ENCODE data around the gene TAL1.

The TAL1 gene

DNA sequence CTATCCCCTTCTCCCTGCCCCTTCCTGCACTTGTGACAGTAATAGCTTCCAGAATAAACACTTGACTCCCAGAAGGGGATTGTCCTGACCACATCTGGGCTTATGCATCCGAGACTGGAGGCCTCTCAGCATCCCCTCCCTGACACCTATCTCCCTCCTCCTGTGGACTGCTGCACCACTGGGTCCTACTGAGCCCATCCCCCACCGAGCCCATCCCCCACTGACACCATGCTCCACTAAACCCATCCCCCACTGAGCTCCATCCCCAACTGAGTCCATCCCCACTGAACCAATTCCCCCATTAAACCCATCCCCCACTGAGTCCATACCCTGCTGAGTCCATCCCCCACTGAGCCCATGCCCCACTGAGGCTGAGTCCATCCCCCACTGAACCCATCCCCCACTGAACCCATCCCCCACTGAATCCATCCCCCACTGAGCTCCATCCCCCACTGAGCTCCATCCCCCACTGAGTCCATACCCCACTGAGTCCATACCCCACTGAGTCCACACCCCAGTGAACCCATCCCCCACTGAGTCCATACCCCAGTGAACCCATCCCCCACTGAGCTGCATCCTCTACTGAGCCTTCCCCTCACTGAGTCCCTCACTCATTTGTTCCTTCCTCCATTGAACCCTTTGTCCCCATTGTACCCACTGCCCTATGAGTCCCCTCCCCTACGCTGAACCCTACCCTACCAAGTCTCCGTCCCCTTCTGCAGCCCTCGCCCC lies 47.8 kb downstream of the TAL1 start:
- Mint-ChIP-seq H3K27ac (no peak overlapping the region), H3K4me3 (no peak overlapping the region), H3K27me3 (peaks cover 39% of the 10 kb centered on the region), H3K9me3 (no peaks in the 10 kb centered on the region), H3K4me1 (ENCODE audit: low read depth) (peaks cover 6% of the 10 kb centered on the region), H3K36me3 (ENCODE audit: low read depth) (no peaks in the 10 kb centered on the region)
- intact Hi-C loops (cut with micrococcal nuclease) = no loop called here

DNA sequence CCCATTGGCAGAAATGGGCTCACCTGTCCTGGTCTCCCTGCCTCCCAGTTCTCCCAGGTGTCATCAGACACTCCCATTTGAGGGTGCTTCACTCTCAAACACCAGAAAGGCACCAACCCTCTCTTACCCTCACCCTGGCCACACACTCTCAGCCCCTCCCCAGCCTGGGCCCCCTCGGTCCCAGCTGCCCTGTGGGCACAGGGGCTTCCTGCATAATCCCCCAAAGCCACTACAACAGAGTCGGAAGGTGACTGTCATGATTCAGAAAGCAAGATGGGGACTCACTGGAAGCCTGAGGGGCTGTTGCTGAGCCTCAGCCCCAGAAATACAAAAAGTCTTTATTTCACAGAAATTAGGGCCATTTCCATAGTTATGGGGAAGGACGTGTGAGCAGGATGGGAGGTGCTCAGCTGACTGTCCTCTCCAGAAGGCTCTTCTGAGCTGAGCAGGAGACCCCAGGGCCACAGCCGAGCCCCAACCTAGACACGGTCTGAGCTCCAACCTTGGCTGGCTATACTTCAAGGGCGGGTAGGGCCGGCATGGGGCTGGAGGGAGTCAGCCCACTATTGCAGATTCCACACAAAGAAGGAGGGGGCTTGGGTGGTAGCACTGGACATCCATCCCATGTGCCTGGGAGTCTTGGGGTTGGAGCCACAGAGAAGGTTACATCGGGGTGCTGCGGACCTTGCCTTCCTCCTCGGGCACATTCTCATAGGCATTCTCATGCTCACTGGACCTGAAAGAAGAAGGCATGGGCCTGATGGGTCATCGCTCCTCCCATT lies 48.5 kb downstream of the TAL1 start:
- Mint-ChIP-seq H3K4me3 (no peak overlapping the region), H3K27ac (no peak overlapping the region), H3K9me3 (no peaks in the 10 kb centered on the region), H3K36me3 (ENCODE audit: low read depth) (no peaks in the 10 kb centered on the region), H3K27me3 (peaks cover 41% of the 10 kb centered on the region), H3K4me1 (ENCODE audit: low read depth) (peaks cover 12% of the 10 kb centered on the region)
- intact Hi-C loops (cut with micrococcal nuclease) = no loop called here

DNA sequence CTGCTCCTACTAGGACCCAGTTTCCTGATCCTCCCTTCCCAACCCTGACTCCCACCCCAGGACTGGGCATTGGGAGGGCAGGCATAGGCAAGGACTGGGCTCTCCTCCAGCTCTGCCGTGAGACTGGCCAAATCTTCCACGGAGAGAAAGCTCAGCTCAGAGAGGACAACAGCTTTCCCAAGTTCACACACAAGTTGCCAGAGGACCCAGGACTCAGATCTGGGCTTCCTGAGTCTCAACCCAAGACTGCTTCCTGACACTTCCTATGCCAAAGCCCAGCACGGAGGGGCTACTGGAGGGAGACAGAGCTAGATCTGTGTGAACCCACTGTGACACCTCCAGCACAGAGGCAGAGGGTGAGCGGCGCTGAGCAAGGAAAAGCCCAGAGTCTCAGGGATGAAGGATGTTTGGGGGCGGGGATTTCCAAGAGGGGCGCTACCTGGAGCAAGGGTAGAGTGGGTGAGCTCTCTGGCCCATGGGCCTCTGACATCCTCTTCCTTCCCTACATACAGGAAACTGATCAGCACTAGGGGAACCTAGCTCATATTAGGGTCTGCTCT lies 49.3 kb downstream of the TAL1 start:
- Mint-ChIP-seq H3K4me3 (no peak overlapping the region), H3K36me3 (ENCODE audit: low read depth) (no peaks in the 10 kb centered on the region), H3K27me3 (peaks cover 41% of the 10 kb centered on the region), H3K9me3 (no peaks in the 10 kb centered on the region), H3K4me1 (ENCODE audit: low read depth) (peaks cover 12% of the 10 kb centered on the region), H3K27ac (no peak overlapping the region)
- intact Hi-C loops (cut with micrococcal nuclease) = no loop called here

DNA sequence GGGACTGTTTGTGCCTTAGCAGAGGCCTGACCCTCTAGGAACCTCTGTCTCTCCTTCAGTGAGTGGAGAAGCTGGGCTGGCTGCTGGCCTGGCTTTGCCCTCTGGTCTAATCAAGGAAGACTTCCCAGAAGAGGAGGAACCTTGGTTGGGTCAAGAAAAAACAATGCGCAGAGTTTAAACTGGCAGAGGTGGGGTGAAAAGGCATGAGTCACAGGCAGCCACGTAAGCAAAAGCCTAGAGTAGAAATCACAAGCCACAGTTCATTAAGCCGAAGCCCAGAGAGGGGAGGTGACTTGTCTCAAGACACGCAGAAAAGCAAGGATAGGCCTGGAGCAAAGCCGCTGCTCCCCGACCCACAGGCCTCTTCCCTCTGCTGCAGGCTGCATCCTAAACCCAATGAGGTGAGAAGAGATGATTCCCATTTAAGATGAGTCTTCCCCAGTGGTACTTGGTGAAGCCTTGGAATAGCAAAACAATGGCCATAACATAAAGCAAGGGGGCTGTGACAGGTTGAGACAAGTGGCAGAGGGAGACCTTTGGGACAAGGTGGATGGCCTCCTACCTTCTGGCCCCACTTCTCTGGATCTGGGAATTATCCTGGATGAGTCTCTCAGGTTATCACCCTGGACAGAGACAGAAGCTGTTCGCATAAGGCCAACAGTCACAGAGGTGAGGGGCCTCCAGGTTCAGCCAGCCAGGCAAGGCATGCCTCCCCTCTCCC lies 49.9 kb downstream of the TAL1 start:
- peaks cover 41% of the 10 kb centered on the region for H3K27me3 Mint-ChIP-seq
- H3K9me3 Mint-ChIP-seq = no peaks in the 10 kb centered on the region
- H3K27ac Mint-ChIP-seq = no peak overlapping the region

DNA sequence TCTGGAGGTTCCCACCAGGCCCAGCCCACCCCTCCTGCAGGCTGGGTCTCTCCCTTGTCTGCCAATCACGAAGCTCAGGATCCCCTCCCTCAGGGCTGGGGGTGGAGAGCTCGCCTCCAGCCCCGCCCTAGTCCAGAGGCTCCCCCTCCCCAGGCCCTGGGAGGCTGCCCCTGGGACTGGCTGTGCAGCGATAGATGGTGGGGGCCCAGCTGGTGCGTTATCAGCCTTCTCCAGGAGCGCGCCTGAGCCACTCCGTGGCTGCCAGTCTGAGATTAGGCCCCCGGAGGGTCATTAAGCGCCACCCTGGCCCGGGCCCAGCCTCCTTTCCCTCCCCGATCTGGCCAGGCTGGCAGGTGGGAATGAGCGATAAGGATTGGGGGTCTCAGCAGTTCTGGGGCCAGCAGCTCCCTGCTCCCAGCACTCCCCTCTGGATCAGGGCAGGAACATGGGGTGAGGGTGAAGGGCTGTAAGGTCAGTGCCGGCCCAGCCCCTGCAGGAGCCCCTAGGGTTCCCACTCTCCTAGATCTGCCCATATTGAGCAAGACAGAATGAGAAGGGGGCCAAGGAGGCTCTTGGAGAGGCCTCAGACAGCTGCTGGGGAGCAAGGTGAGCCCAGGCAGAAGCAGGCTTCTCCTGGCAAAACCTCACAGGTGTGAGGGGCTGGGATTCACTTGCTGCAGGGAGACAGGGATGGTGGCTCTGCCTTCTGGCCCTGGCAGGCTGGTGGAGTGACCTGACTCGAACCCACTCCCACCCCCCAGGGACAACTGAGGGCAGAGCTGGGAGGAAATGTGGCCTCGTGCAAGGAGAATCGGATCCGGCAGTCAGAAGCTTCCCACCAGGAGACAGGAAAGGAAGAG lies 50.7 kb downstream of the TAL1 start:
- peaks cover 12% of the 10 kb centered on the region for H3K4me1 Mint-ChIP-seq (ENCODE audit: low read depth)
- no peaks in the 10 kb centered on the region for H3K9me3 Mint-ChIP-seq
- no peak overlapping the region for H3K4me3 Mint-ChIP-seq
- H3K36me3 Mint-ChIP-seq (ENCODE audit: low read depth) = no peaks in the 10 kb centered on the region
- H3K27me3 Mint-ChIP-seq = peaks cover 41% of the 10 kb centered on the region
- no peak overlapping the region for H3K27ac Mint-ChIP-seq
- intact Hi-C loops (cut with micrococcal nuclease) = no loop called here

More for the DNA sequence above, 49.9 kb downstream of the TAL1 start:
- H3K4me3 Mint-ChIP-seq = no peak overlapping the region
- intact Hi-C loops (cut with micrococcal nuclease) = no loop called here
- H3K4me1 Mint-ChIP-seq (ENCODE audit: low read depth) = peaks cover 12% of the 10 kb centered on the region
- no peaks in the 10 kb centered on the region for H3K36me3 Mint-ChIP-seq (ENCODE audit: low read depth)

DNA sequence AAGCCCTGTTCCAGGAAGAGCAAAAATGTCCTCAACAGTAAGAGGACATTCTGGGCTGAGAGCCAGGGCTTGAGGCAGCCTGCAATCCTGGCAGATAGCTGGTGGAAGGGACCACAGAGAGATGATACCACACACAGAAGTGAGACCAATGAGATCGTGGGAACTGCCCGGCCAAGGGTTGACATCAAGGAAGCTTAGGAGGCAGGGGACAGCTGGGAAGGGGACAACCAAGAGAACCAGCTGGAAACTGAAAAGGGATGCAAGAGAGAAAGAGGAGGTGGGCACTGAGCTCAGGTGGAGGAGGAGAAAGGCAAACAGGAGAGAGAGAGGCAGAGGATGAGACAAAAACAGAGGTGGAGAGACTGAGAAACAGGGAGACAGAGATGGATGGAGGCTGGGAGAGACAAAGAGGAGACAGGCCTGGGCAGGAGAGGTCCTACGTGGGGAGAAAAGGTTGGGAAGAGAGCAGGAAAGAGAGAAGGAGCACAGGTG lies 51.4 kb downstream of the TAL1 start:
- no peak overlapping the region for H3K4me3 Mint-ChIP-seq
- peaks cover 12% of the 10 kb centered on the region for H3K4me1 Mint-ChIP-seq (ENCODE audit: low read depth)
- no peak overlapping the region for H3K27ac Mint-ChIP-seq
- peaks cover 43% of the 10 kb centered on the region for H3K27me3 Mint-ChIP-seq
- no peaks in the 10 kb centered on the region for H3K36me3 Mint-ChIP-seq (ENCODE audit: low read depth)
- H3K9me3 Mint-ChIP-seq = no peaks in the 10 kb centered on the region
- intact Hi-C loops (cut with micrococcal nuclease) = no loop called here

DNA sequence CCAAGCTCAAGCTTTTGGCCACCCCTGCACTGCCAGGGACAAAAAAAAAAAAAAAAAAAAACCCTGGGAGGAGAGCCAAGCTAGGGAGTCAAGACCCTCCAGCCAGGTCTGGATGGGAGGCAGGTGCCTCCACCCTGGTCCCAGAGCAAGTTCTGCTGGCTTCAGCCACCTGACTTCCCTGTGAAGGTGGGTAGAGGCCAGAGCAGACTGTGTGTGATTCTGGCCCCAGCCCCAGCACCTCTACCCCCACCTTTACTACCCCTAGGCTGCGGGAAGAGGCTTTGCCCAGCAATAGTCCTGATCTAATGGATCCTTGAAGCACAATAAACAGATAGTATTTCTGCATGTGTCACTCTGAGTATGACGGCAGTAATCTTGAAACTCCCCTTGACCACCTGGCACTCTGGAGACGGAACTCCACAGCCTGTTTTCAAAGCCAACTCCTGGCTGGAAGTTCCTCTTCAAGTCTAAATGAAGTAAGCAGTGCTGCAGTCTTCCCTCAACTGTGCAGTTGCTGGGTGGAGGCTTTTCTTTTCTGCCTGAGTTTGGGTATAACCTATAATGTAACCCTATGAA lies 51.9 kb downstream of the TAL1 start:
- intact Hi-C loops (cut with micrococcal nuclease) = loop anchor here (1.0 to 10.0 kb wide), 2 partner anchors 83 to 535 kb away; no protein-coding TSS in a partner anchor
- H3K4me3 Mint-ChIP-seq = no peak overlapping the region
- peaks cover 40% of the 10 kb centered on the region for H3K27me3 Mint-ChIP-seq
- H3K9me3 Mint-ChIP-seq = no peaks in the 10 kb centered on the region
- H3K36me3 Mint-ChIP-seq (ENCODE audit: low read depth) = no peaks in the 10 kb centered on the region
- H3K27ac Mint-ChIP-seq = no peak overlapping the region
- peaks cover 16% of the 10 kb centered on the region for H3K4me1 Mint-ChIP-seq (ENCODE audit: low read depth)

DNA sequence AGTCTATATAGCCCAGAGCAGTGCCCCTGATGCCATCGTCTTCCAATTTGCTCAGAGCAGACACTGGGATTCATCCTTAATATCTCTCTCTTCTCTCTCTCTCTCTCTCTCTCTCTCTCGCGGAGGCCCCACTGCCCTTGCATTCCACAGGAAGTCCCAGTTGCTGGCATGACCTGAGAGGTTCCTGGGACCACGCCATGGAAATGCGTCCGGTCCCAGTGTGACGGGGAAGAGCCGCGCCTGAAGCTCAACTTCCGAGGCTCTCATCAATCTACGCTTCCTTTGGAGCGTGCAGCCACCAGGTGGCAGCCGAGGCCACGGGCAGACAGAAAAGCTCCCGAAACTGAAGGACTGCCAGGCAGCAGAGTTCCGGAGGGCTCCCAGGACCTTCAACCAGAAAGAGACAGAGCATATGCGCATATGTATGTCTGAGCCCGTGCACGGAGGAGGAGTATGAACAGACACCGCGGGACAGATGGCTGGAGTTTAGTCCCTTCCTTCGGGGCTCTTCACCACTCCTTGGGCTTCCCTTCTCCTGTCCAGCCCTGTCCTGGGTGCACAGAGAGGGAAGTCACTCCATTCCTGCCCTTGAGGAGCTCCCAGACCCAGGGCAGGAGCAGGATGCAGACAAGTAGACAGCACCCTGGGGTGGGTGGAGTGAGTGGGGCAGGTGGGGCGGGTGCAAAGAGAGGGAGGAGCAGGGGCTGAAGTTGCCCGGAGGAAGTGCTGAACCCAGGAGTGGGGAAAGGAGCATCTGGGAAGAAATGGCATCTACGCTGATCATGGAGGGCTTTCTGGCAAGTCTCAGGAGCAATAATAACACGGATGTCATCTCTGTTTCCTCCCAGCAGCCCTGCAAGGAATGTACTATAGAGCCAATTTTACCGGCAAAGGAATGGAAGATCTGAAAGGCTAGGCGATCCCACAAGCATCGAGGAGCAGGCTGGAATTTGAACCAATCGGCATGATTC lies 52.7 kb downstream of the TAL1 start:
- intact Hi-C loops (cut with micrococcal nuclease) = loop anchor here (1.0 to 10.0 kb wide), 2 partner anchors 84 to 535 kb away; no protein-coding TSS in a partner anchor
- H3K9me3 Mint-ChIP-seq = no peaks in the 10 kb centered on the region
- H3K4me3 Mint-ChIP-seq = peak overlapping the region; percentile 79
- peaks cover 42% of the 10 kb centered on the region for H3K27me3 Mint-ChIP-seq
- H3K36me3 Mint-ChIP-seq (ENCODE audit: low read depth) = no peaks in the 10 kb centered on the region
- H3K4me1 Mint-ChIP-seq (ENCODE audit: low read depth) = peaks cover 18% of the 10 kb centered on the region
- H3K27ac Mint-ChIP-seq = peak overlapping the region; percentile 57

DNA sequence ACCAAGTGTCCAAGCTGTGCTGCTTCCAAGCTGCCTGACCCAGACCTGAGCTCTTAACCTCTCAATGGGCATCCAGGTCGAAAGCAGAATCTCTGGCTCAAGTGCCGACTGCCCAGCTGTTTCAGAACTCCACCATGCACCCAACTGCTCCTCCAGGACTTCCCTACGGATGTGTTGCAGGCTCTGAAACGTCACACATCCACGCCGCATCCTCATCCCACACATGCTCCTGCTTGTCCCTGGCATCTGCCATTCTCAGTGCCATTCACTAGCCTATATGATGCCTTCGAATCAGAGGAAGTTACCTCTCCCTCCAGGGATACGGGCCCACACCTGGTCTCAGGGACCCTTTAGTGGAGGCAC lies 53.4 kb downstream of the TAL1 start:
- Mint-ChIP-seq H3K4me1 (ENCODE audit: low read depth) (peaks cover 18% of the 10 kb centered on the region), H3K27ac (peak overlapping the region; percentile 57), H3K27me3 (peaks cover 47% of the 10 kb centered on the region), H3K36me3 (ENCODE audit: low read depth) (no peaks in the 10 kb centered on the region), H3K4me3 (no peak overlapping the region), H3K9me3 (no peaks in the 10 kb centered on the region)
- intact Hi-C loops (cut with micrococcal nuclease) = loop anchor here (1.0 to 10.0 kb wide), 2 partner anchors 85 to 536 kb away; no protein-coding TSS in a partner anchor

DNA sequence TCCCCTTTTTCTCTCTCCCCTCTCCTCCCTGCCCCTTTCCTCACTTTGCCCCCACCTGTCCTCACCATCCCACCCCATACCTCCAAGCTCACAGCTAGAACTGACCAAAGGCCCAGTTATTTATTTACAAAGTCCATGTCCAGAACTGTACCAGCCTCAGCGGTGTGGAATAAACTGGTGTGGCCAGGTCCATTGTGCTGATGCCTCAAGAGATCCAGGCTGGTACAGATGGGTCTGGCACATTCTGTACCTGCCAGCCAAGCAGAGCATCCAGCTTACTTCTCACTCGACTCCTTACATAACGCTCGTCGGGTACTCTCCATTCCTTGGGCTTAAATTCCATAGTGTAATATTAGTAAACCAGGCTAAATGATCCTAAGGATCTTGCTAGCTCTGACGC lies 54.0 kb downstream of the TAL1 start:
- intact Hi-C loops (cut with micrococcal nuclease) = loop anchor here (10.0 kb wide), 1 partner anchor 537 kb away; no protein-coding TSS in a partner anchor
- Mint-ChIP-seq H3K36me3 (ENCODE audit: low read depth) (no peaks in the 10 kb centered on the region), H3K9me3 (no peaks in the 10 kb centered on the region), H3K4me3 (no peak overlapping the region), H3K4me1 (ENCODE audit: low read depth) (peaks cover 18% of the 10 kb centered on the region), H3K27ac (no peak overlapping the region), H3K27me3 (peaks cover 45% of the 10 kb centered on the region)

DNA sequence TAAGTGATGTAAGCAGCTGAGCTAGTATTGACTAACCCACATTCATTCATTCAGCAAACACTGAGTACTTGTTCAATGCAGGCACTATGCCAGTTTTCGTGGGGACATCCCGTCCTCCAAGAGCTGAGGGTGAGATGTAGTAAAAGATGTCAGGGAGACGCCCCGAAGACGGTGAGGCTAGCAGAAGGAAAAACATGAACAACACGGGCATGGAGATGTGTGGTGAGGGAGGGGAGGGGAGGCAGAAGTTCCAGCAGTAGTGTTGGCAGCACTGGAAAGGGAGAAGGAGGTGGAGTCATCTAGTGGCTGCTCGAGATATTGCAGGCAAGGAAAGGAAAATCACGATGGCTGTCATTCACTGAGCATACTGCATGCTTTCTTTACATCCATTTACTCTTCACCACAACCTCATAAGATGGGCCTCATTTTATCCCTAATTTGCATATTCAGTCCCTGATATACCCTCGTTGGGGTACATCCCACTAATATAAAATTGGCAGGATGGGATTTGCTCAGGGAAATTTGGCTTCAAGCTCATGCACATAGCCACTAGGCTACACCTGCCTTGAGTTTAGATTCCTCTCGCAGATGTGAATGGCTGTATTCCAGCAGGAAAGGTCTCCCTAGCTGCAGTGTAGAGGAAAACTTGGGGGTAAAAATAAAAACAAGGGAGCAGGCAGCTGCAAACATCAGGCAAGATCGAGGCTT lies 56.6 kb downstream of the TAL1 start:
- Mint-ChIP-seq H3K36me3 (ENCODE audit: low read depth) (no peaks in the 10 kb centered on the region), H3K27me3 (peaks cover 27% of the 10 kb centered on the region), H3K9me3 (no peaks in the 10 kb centered on the region), H3K4me1 (ENCODE audit: low read depth) (peaks cover 18% of the 10 kb centered on the region), H3K27ac (no peak overlapping the region), H3K4me3 (no peak overlapping the region)
- intact Hi-C loops (cut with micrococcal nuclease) = loop anchor here (10.0 kb wide), 1 partner anchor 539 kb away; no protein-coding TSS in a partner anchor

Data from dendritic cell treated with granulocyte-macrophage colony-stimulating factor and Interleukin-4, amounts not matched to agents 40 ng/mL and 50 ng/mL, for 4 days (primary cell).